HepG2 (cell line): Measurements from ENCODE around the gene HHEX. TPM values are rescaled to one million over a fixed set of nuclear protein-coding genes. Genes with fewer than 3 reads are reported as not detected.

Source experiments
- RFX1 ChIP-seq: fragments of 450-650 bp; IDR thresholded peaks from 2 replicates; pipeline ENCODE4 v1.6.1; 2017
- SOX6 ChIP-seq, 2 experiments: fragments of 450-650 bp in 1 of 2; sonication (generic) in 1 of 2; formaldehyde crosslinking in 1 of 2; IDR thresholded peaks; 2 replicates each; pipeline versions ENCODE4 v1.4.0 to v1.6.1; 2017 to 2020; ENCODE audit warnings: antibody characterized with exemption in 1 of 2, mild to moderate bottlenecking in 1 of 2, missing genetic modification reagents in 1 of 2
- TEAD2 ChIP-seq: sonication (generic); formaldehyde crosslinking; IDR thresholded peaks from 2 replicates; pipeline ENCODE4 v1.9.0; 2021; ENCODE audit warnings: missing genetic modification reagents
- TP53 ChIP-seq: sonication (generic); formaldehyde crosslinking; conservative IDR thresholded peaks from 2 replicates; pipeline ENCODE4 v1.4.0; 2020; ENCODE audit warnings: missing genetic modification reagents
- ZNF17 ChIP-seq: sonication (generic); formaldehyde crosslinking; IDR thresholded peaks from 2 replicates; pipeline ENCODE4 v1.5.0; 2020; ENCODE audit warnings: mild to moderate bottlenecking, missing genetic modification reagents
- ZNF460 ChIP-seq: sonication (generic); formaldehyde crosslinking; IDR thresholded peaks from 2 replicates; pipeline ENCODE4 v1.5.1; 2020; ENCODE audit warnings: missing genetic modification reagents, mild to moderate bottlenecking, borderline replicate concordance
- ZNF543 ChIP-seq: sonication (generic); formaldehyde crosslinking; IDR thresholded peaks from 2 replicates; pipeline ENCODE4 v1.4.0; 2020; ENCODE audit warnings: mild to moderate bottlenecking, missing genetic modification reagents
- ZNF761 ChIP-seq: sonication (generic); formaldehyde crosslinking; conservative IDR thresholded peaks from 2 replicates; pipeline ENCODE4 v1.4.0; 2020; ENCODE audit warnings: mild to moderate bottlenecking, missing genetic modification reagents
- polyA plus RNA-seq, 8 experiments: library from polyadenylated mRNA; depleted of rRNA in 3 of 8; stranded (reverse) in 7 of 8; unstranded in 1 of 8; fragments of >200 nt; fragmentation: Illumina TruSeq in 4 of 8; extraction: Trizol in 4 of 8; gene quantifications; 2 replicates each; pipeline versions ENCODE4 v1.2.1 to v1.2.3, GENCODE V29; 2011 to 2016; ENCODE audit warnings: low read depth in 4 of 8, missing spikeins in 1 of 8, mixed read lengths in 1 of 8; ENCODE audit not compliant: insufficient read depth in 1 of 8
- total RNA-seq, 5 experiments: library from RNA; depleted of rRNA; stranded (reverse); fragments of >200 nt; fragmentation: Illumina TruSeq; extraction: Trizol; gene quantifications; 2 replicates each; pipeline ENCODE4 v1.2.3, GENCODE V29; 2016; ENCODE audit warnings: low read depth in 1 of 5
- TF ChIP-seq, protein P1 (sequence below): IDR thresholded peaks from 2 replicates; pipeline ENCODE4 v1.6.1; 2016; ENCODE audit warnings: low read depth, missing genetic modification reagents, missing compliant biosample characterization
- TF ChIP-seq, protein P2 (sequence below): IDR thresholded peaks from 2 replicates; pipeline ENCODE4 v1.6.1; 2012; ENCODE audit warnings: low read length, improper control_type of control experiment
- TF ChIP-seq, protein P3 (sequence below): sonication (generic); formaldehyde crosslinking; IDR thresholded peaks from 2 replicates; pipeline ENCODE4 v1.5.0; 2020; ENCODE audit warnings: missing genetic modification reagents, mild to moderate bottlenecking, borderline replicate concordance
- TF ChIP-seq, protein P4 (sequence below): sonication (generic); formaldehyde crosslinking; IDR thresholded peaks from 2 replicates; pipeline ENCODE4 v1.5.1; 2020; ENCODE audit warnings: mild to moderate bottlenecking, missing genetic modification reagents, borderline replicate concordance

HHEX gene
- total and polyA plus RNA-seq, 2 of the 13 experiments (the other 11 are each of a cell fraction or from before 2014, with no cell fraction given): 44.5 to 48.7 TPM

DNA sequence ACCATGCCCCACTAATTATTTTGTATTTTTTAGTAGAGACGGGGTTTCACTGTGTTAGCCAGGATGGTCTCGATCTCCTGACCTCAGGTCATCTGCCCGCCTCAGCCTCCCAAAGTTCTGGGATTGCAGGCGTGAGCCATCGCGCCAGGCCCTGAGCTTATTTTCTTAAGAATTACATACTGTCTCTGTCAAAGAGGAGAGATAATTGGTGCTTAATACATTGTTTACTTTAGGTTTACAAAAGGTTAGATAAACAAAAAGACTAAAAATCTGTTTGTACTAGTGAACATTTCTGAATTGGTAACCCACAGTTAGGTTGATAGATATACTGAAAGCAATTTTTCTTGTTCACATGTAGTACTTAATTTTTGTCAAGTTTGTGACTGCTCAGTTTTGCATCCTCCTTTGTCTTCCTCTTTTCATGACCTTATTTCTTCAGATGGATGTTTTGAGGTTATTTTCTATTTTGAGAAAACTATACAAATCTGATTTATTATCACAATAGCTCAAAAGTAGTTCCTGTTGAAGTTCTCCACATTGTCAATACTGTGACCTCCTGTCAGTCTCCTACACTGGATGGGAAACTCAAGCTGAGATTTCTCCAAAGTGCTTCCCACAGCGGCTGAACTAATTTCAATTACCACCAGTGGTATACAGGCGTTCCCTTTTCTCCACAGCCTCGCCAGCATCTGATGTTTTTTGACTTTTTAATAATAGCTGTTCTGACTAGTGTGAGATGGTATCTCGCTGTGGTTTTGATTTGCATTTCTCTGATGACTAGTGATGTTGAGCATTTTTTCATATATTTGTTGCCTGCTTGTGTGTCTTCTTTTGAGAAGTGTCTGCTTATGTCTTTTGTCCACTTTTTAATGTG, 22.5 kb downstream of the HHEX start (continued):
- TF ChIP-seq, protein P1, sequence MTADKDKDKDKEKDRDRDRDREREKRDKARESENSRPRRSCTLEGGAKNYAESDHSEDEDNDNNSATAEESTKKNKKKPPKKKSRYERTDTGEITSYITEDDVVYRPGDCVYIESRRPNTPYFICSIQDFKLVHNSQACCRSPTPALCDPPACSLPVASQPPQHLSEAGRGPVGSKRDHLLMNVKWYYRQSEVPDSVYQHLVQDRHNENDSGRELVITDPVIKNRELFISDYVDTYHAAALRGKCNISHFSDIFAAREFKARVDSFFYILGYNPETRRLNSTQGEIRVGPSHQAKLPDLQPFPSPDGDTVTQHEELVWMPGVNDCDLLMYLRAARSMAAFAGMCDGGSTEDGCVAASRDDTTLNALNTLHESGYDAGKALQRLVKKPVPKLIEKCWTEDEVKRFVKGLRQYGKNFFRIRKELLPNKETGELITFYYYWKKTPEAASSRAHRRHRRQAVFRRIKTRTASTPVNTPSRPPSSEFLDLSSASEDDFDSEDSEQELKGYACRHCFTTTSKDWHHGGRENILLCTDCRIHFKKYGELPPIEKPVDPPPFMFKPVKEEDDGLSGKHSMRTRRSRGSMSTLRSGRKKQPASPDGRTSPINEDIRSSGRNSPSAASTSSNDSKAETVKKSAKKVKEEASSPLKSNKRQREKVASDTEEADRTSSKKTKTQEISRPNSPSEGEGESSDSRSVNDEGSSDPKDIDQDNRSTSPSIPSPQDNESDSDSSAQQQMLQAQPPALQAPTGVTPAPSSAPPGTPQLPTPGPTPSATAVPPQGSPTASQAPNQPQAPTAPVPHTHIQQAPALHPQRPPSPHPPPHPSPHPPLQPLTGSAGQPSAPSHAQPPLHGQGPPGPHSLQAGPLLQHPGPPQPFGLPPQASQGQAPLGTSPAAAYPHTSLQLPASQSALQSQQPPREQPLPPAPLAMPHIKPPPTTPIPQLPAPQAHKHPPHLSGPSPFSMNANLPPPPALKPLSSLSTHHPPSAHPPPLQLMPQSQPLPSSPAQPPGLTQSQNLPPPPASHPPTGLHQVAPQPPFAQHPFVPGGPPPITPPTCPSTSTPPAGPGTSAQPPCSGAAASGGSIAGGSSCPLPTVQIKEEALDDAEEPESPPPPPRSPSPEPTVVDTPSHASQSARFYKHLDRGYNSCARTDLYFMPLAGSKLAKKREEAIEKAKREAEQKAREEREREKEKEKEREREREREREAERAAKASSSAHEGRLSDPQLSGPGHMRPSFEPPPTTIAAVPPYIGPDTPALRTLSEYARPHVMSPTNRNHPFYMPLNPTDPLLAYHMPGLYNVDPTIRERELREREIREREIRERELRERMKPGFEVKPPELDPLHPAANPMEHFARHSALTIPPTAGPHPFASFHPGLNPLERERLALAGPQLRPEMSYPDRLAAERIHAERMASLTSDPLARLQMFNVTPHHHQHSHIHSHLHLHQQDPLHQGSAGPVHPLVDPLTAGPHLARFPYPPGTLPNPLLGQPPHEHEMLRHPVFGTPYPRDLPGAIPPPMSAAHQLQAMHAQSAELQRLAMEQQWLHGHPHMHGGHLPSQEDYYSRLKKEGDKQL (CRISPR knock-in tag): peak; percentile 79; the same call in 1 of the 2 replicates
- TF ChIP-seq, protein P2, sequence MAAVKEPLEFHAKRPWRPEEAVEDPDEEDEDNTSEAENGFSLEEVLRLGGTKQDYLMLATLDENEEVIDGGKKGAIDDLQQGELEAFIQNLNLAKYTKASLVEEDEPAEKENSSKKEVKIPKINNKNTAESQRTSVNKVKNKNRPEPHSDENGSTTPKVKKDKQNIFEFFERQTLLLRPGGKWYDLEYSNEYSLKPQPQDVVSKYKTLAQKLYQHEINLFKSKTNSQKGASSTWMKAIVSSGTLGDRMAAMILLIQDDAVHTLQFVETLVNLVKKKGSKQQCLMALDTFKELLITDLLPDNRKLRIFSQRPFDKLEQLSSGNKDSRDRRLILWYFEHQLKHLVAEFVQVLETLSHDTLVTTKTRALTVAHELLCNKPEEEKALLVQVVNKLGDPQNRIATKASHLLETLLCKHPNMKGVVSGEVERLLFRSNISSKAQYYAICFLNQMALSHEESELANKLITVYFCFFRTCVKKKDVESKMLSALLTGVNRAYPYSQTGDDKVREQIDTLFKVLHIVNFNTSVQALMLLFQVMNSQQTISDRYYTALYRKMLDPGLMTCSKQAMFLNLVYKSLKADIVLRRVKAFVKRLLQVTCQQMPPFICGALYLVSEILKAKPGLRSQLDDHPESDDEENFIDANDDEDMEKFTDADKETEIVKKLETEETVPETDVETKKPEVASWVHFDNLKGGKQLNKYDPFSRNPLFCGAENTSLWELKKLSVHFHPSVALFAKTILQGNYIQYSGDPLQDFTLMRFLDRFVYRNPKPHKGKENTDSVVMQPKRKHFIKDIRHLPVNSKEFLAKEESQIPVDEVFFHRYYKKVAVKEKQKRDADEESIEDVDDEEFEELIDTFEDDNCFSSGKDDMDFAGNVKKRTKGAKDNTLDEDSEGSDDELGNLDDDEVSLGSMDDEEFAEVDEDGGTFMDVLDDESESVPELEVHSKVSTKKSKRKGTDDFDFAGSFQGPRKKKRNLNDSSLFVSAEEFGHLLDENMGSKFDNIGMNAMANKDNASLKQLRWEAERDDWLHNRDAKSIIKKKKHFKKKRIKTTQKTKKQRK: no peak
- TF ChIP-seq ZNF543 (CRISPR knock-in tag): no peak
- no peak for TF ChIP-seq TEAD2 (CRISPR knock-in tag)
- peak; percentile 4; the same call in 1 of the 2 replicates for TF ChIP-seq ZNF460
- TF ChIP-seq, protein P3, sequence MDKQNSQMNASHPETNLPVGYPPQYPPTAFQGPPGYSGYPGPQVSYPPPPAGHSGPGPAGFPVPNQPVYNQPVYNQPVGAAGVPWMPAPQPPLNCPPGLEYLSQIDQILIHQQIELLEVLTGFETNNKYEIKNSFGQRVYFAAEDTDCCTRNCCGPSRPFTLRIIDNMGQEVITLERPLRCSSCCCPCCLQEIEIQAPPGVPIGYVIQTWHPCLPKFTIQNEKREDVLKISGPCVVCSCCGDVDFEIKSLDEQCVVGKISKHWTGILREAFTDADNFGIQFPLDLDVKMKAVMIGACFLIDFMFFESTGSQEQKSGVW (CRISPR knock-in tag): no peak
- TF ChIP-seq RFX1: no peak
- no peak for TF ChIP-seq ZNF761
- TF ChIP-seq ZNF17 (CRISPR knock-in tag): no peak
- TF ChIP-seq TP53 (CRISPR knock-in tag): no peak
- TF ChIP-seq, protein P4, sequence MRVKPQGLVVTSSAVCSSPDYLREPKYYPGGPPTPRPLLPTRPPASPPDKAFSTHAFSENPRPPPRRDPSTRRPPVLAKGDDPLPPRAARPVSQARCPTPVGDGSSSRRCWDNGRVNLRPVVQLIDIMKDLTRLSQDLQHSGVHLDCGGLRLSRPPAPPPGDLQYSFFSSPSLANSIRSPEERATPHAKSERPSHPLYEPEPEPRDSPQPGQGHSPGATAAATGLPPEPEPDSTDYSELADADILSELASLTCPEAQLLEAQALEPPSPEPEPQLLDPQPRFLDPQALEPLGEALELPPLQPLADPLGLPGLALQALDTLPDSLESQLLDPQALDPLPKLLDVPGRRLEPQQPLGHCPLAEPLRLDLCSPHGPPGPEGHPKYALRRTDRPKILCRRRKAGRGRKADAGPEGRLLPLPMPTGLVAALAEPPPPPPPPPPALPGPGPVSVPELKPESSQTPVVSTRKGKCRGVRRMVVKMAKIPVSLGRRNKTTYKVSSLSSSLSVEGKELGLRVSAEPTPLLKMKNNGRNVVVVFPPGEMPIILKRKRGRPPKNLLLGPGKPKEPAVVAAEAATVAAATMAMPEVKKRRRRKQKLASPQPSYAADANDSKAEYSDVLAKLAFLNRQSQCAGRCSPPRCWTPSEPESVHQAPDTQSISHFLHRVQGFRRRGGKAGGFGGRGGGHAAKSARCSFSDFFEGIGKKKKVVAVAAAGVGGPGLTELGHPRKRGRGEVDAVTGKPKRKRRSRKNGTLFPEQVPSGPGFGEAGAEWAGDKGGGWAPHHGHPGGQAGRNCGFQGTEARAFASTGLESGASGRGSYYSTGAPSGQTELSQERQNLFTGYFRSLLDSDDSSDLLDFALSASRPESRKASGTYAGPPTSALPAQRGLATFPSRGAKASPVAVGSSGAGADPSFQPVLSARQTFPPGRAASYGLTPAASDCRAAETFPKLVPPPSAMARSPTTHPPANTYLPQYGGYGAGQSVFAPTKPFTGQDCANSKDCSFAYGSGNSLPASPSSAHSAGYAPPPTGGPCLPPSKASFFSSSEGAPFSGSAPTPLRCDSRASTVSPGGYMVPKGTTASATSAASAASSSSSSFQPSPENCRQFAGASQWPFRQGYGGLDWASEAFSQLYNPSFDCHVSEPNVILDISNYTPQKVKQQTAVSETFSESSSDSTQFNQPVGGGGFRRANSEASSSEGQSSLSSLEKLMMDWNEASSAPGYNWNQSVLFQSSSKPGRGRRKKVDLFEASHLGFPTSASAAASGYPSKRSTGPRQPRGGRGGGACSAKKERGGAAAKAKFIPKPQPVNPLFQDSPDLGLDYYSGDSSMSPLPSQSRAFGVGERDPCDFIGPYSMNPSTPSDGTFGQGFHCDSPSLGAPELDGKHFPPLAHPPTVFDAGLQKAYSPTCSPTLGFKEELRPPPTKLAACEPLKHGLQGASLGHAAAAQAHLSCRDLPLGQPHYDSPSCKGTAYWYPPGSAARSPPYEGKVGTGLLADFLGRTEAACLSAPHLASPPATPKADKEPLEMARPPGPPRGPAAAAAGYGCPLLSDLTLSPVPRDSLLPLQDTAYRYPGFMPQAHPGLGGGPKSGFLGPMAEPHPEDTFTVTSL: peak; percentile 61; the same call in 1 of the 2 replicates
- no peak for TF ChIP-seq SOX6 (IDR thresholded peaks at IDR 0.05)
- TF ChIP-seq SOX6 (CRISPR knock-in tag; IDR thresholded peaks at IDR 0.05): peak; percentile 68
